Activated naive CD4-positive, alpha-beta T cell treated with Interleukin-2 at 50 U/mL for 16 hours (primary cell): ENCODE results near the gene TRAPPC1.

ENCODE experiments used
- DNase-seq: peaks from one replicate; pipeline ENCODE4 v3.0.0-alpha.2; 2020

Gene TRAPPC1

GRCh38 chr17:7897090-7897489, 34.7 kb downstream of the TRAPPC1 start:
- DNase-seq, result no peak

DNA sequence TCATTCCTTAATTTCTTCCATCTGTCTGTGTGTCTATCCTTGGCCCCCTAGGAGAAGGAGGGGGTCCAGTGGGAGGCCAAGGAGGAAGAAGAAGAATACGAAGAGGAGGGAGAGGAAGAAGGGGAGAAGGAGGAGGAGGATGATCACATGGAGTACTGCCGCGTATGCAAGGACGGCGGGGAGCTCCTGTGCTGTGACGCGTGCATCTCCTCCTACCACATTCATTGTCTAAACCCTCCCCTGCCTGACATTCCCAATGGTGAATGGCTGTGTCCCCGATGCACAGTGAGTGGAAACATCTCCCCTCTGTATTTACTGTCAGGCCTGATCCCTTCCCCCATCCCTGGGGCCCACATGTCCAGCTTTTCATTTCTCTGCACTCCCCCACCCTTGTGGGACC, 36.9 kb downstream of the TRAPPC1 start:
- no peak for DNase-seq

- no peak for DNase-seq
Measured at GRCh38 chr17:7894226-7894625, 37.5 kb downstream of the TRAPPC1 start.

- no peak for DNase-seq
Measured at GRCh38 chr17:7893187-7893880, 38.4 kb downstream of the TRAPPC1 start.

DNA sequence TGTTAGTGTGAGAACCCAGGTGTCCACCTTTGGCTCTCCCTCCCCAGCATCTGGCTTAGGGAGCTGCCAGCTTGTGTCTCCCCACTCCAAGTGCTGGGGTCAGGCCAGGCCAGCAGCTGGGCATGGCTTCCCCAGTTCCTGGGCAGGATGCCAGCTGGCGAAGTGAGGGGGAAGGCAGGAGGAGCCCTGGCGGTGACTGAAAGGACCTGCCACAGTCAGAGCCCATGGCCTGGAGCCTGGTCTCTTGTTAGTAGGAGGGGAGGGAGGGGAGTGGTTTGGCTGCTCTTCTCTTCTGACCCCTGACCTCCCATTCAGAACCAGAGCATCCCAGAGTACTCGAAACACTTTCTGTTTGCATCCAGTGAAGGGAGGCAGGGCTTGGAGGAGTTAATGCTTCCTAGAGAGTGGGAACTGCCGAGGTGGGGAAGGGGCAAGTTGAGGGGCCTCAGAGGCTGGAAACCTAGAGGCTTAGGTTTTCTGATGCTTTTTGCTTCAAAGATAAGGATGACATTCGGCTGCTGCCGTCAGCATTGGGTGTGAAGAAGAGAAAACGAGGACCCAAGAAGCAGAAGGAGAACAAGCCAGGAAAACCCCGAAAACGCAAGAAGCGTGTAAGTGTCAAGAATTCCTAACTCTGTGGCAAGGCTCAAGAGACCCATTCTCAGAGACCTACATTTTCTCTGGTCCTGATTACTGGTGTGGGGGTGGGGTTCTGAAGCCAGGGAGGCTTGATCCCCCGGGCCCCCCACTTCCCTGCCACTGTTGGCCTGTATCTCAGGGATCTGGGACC, 42.4 kb downstream of the TRAPPC1 start:
- peak; percentile 40 for DNase-seq

DNA sequence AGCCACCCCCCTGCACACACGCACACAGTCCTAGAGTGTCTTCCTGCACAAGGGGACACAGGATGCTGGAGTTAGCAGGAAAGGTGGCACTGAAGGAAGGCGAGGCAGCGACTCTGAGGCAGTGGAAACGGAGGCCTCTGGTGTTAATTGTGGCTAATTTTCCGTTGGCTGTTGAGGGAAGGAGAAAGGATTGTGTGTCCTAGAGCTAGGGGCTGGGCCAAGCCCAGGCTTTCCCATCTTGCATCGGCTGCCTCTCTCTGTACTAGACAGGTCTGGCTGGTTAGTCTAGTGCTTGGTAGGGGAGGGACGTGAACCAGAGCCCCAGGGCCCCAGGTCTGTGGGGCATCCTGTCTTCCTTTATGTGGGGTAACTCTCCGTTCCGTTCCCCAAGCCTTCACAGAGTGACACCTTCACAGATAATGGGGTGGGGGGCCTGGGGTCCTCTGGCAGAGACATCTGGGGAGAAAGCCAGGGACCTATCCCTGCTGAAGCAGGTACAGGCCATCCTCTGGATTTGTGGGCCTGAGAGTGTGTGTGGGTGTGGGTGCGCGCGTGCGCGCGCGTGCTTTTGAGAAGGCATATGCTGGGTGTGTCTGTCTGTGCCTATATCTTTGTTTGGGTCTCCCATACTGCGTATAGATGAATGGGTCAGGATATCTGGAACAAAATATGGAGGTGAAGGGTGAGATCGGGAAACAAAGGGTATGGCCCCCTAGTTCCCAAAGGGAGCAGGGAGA, 43.4 kb downstream of the TRAPPC1 start, which contains the start of gene CHD3:
Gene CHD3 (plus strand): TSS at position 606 of the 737 bp plus-strand sequence. CDS start 212 bp downstream, outside the sequence.
- peak; percentile 66 for DNase-seq

GRCh38 chr17:7887482-7888183, 44.1 kb downstream of the TRAPPC1 start:
- peak; percentile 92 for DNase-seq

DNA sequence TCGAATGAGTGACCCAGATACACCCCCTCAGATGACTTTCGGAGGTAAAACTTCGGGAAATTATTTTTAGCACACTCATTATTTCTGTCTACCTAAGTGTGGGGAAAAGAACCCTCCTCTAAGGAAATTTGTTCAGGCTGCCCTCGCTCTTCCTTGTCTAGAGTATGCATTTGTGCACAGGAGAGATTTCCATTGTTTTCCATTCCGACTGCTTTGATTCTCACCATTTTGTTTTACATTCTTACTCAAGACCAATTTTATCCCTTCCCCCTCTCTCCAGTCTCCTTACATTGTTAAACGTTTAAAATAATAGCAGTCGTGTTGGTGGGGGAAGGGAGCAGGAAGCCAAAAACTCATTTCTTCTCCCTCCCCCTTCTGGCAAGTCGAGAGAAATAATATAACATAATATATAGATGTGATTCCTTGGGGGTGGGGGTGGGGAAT, 44.7 kb downstream of the TRAPPC1 start:
- no peak for DNase-seq

GRCh38 chr17:7886227-7887037, 45.3 kb downstream of the TRAPPC1 start:
- peak; percentile 54 for DNase-seq

GRCh38 chr17:7885367-7886226, 46.1 kb downstream of the TRAPPC1 start:
- peak; percentile 52 for DNase-seq

DNA sequence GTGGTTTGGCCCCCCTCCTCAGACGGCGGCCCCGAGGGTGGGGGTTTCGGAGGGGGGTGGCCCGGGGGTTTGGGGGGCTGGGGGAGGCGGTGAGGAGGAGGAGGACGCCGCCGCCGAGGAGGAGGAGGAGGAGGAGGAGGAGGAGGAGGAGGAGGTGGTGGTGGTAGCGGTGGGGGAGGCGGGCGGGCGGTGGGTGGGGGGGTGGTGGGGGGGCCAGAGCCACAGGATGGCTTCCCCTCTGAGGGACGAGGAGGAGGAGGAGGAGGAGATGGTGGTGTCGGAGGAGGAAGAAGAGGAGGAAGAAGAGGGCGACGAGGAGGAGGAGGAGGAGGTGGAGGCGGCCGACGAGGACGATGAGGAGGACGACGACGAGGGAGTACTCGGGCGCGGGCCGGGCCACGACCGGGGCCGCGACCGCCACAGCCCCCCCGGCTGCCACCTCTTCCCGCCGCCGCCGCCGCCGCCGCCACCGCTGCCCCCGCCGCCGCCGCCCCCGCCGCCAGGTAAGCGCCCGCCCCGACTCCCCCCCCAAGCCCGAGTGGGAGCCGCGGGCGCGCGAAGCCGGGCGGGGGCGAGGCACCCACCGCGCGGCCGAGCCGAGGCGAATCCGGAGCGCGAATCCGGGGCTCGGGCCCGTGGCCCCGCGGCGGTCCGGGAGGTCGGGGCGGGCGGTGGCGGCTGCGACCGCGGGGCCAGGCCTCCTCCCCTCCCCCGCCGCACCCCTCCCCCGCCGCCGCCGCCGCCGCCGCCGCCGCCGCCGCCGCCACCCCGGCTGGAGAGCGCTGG, 47.0 kb downstream of the TRAPPC1 start:
- peak; percentile 42 for DNase-seq

- DNase-seq, result peak; percentile 41
Measured at GRCh38 chr17:7883781-7884386, 47.9 kb downstream of the TRAPPC1 start.

GRCh38 chr17:7882629-7883028, 49.1 kb downstream of the TRAPPC1 start:
- no peak for DNase-seq

DNA sequence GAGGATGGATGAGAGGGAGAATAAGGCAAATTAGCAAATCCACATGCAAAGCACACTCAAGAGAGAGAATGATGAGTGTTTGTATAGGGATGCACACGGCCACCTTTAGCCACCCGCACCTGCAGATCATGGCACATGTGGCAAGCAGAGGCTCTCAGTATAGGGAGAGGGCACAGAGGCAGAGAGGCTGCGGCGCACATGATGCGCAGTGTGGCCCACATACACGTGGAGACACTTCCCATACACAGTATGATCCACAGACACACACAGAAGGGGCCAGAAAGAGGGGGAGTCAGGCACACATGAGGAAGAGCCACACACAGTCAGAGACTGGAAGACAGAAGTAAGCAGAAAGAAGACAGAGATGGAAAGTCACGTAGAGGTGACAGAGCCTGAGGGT, 49.7 kb downstream of the TRAPPC1 start:
- DNase-seq, result no peak

- DNase-seq, result no peak
Measured at GRCh38 chr17:7881276-7882054, 50.3 kb downstream of the TRAPPC1 start.
